ENCODE results near the gene NNT.
"Not testable (repeated sequence)": the region's sequence is repeated elsewhere in the genome, so short reads cannot be mapped to it uniquely, and the experiment has no call there.

Gene NNT

GRCh38 chr5:43602461-43603343 is at the start of gene NNT:
Gene NNT, plus strand, starts transcription at chr5:43603180. Its CDS starts 6,016 bp downstream, at chr5:43609196.
- in situ Hi-C loops (cut with HindIII; ENCODE audit: low sequenced_read_pairs), result no loop called here

DNA sequence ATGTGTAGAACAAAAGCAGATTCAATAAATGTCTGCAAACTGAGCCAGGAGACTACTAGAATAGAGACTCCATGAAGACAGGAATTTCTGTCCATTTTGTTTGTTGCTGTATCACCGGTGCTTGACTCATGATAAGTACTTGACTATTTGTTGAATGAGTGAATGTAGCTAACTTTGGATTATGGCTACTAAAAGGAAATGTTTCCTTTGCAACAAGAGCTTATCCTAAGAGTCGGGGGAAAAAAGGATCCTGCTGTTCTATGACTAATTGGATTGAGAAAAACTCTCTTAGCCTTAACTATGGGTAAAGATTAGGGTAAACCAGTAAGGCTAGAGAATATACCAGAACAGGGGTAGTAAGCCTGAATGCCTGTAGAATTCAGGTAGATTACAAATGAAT is 49.6 kb upstream of the NNT start:
- in situ Hi-C loops (cut with HindIII; ENCODE audit: low sequenced_read_pairs), result no loop called here

DNA sequence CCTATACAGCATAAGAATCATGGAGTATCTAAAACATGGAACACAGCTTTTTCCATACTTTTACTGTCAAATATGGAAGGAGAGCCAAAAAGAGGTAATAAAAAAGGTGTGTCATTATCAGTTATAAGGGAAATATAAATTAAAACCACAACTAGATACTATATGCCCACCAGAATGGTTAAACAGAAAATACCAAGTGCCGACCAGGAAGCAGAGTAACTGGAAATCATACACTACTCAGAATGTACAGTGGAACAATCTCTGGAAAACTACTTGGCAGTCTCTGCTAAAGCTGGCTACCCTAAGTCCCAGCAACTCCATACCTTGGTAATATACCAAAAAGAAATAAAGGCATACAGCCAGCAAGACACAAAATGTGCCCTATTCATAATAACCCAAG is 48.5 kb upstream of the NNT start:
- in situ Hi-C loops (cut with HindIII; ENCODE audit: low sequenced_read_pairs), result no loop called here

DNA sequence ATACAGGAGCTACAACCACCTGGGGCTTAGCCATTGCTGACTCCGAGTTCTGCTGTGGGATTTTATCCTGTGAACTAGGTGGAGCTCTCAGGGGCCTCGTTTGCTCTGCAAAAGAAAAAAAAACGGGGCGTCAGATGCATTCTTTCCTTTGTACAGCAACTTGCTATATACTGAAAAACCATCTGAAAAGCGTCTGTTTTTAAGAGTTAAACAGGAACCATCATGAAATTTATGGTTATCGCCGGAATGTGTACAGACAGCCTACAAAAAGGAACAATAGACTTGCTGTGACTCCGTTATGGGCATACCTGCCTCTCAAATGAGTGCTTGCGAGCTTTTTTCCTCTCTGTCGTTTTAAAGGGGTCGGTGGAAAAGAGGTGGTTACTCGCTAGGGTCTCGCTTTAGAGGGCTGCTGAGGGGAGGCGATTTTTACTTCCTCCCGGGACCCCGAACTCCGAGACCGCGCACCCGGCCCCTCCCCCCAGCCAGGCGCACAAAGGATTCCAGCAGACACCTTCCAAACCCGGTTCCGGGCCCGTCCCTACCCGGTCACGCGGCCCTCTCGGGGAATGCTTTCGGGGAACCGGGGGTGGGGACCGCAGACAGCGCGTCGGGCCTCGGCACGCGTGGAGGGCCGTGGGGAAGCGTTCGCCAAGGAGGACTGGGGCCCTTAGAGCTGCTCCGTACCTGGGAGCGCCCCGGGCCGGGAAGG is 46.9 kb upstream of the NNT start:
- in situ Hi-C loops (cut with HindIII; ENCODE audit: low sequenced_read_pairs), result no loop called here

GRCh38 chr5:43556607-43556856 is 46.4 kb upstream of the NNT start:
- in situ Hi-C loops (cut with HindIII; ENCODE audit: low sequenced_read_pairs), result not testable (repeated sequence)

GRCh38 chr5:43556857-43557542 is 46.0 kb upstream of the NNT start, which contains the start of gene PAIP1:
Gene PAIP1, minus strand, starts transcription at chr5:43557077. Its CDS starts 231 bp downstream, at chr5:43556846.
- in situ Hi-C loops (cut with HindIII; ENCODE audit: low sequenced_read_pairs), result no loop called here

DNA sequence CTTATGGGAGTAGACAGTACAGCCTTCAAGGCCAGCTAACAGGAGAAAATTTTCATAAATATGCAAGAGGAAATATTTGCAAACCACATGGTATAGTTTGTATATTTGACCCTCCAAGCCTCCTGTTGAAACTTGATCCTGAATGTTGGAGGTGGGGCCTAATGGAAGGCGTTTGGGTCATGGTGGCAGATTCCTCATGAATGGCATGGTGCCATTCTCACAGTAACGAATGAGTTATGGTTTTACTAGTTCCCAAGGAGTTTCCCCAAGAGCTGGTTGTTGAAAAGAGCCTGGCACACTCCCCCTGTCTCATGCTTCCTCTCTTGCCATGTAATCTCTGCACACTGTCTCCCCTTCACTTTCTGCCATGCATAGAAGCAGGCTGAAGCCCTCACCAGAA is 42.9 kb upstream of the NNT start:
- in situ Hi-C loops (cut with HindIII; ENCODE audit: low sequenced_read_pairs), result no loop called here

- in situ Hi-C loops (cut with HindIII; ENCODE audit: low sequenced_read_pairs), result no loop called here
These were observed 41.6 kb upstream of the NNT start for GRCh38 chr5:43561356-43561755.

- in situ Hi-C loops (cut with HindIII; ENCODE audit: low sequenced_read_pairs), result no loop called here
These were observed 39.7 kb upstream of the NNT start for GRCh38 chr5:43563321-43563720.

DNA sequence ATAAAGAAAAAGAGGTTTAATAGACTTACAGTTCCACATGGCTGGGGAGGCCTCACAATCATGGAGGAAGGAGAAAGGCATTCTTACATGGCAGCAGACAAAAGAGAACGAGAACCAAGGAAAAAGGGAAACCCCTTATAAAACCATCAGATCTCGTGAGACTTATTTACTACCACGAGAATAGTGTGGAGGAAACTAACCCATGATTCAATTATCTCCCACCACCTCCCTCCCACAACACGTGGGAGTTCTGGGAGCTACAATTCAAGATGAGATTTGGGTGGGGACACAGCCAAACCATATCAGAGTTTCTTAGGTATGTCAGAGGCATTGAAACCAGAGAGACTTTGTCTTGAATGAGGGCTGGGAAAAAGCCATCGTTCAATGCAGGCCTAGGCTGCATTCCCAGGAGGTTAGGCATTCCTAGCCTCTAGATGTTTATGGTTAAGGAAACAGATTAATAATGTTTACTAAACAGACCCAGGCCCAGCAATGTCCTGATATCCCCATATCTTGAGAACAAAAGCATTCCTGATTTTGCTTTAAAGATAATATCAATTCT is 38.6 kb upstream of the NNT start:
- in situ Hi-C loops (cut with HindIII; ENCODE audit: low sequenced_read_pairs), result no loop called here

GRCh38 chr5:43565043-43565442 is 37.9 kb upstream of the NNT start:
- in situ Hi-C loops (cut with HindIII; ENCODE audit: low sequenced_read_pairs), result no loop called here

DNA sequence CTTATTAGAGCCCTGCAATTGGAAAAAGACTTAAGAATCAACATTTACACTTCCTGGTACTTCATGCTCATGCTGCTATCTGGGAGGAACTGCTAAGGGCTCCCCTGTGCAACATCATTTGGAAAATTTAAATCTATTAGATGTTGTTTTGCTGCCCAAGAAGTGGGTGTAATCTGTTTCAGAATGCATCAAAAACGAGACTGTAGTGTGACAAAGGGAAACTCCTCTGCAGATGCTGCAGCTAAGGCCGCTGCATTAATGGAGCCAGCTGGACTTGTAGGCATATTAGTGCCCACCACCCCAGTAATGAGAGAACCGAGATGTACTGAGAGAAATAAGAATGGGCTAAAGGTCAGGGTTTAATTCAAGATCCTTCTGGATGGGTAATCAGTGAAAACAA is 35.0 kb upstream of the NNT start:
- in situ Hi-C loops (cut with HindIII; ENCODE audit: low sequenced_read_pairs), result no loop called here

- in situ Hi-C loops (cut with HindIII; ENCODE audit: low sequenced_read_pairs), result no loop called here
These were observed 33.7 kb upstream of the NNT start for GRCh38 chr5:43569236-43569746.

DNA sequence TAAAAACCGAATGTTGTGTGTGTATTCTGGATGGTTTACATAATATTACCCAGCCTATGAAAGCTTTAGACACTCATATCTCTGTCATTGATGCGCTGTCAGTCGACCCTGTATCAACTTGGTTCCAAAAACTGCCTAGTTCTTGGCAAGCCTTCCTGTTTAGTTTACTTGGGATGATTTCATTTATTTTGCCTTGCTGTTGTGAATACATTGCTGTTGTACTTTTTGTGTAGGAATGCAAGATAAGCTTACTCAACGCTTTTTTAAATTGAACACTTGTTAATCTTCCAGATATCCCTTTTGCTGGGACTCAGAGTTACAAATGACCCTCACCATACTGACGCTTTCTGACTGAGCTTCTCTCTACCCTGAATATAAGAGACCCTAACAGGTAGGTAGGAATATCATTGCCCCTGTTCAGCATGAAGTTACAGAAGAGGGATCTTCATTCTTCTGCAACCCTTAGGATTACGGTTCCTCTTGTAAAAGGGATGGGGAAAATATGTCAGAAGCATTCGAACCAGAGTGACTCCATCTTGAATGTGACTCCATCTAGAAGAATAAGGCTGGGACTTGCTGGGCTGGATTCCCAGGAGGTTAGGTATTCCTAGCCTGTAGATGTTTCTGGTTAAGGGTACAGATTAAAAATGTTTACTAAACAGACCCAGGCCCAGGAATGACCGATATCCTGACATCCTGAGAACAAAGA is 32.4 kb upstream of the NNT start:
- in situ Hi-C loops (cut with HindIII; ENCODE audit: low sequenced_read_pairs), result no loop called here

DNA sequence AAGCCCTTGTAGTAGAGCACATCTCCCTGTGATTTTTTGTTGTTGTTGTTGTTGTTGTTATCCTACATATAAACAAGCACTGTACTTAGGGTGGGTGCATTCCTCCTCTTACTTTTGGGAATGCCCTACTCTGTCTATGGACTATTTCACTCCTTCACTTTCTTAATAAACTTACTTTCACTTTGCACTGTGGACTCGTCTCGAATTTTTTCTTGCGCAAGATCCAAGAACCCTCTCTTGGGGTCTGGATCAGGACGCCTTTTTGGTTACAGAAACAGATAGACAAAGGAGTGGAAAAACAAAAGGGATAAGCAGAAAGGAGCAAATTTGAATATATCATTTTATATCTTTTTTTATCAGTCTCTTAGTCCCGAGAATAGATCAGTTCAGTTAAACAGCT is 31.7 kb upstream of the NNT start:
- in situ Hi-C loops (cut with HindIII; ENCODE audit: low sequenced_read_pairs), result no loop called here

DNA sequence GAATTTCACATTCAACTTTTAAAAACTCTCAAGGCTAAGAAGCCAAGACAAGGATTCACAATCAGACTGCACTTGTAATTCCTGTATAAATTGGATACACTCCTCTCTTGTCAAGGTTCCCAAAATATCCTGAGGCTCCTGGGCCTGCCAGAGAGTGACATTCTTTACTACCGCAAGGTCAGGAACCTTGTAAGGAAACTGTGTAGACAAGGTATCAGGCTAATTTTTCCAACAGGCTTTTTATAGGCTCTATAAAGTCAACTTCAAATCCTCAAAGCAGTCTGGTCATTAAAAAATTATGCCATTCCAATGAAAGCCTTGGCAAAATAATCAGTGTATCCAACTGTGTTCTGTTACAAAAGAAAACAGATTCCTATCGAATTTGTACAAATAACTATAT is 30.6 kb upstream of the NNT start:
- in situ Hi-C loops (cut with HindIII; ENCODE audit: low sequenced_read_pairs), result no loop called here

- in situ Hi-C loops (cut with HindIII; ENCODE audit: low sequenced_read_pairs), result no loop called here
These were observed 29.9 kb upstream of the NNT start for GRCh38 chr5:43573058-43573457.

DNA sequence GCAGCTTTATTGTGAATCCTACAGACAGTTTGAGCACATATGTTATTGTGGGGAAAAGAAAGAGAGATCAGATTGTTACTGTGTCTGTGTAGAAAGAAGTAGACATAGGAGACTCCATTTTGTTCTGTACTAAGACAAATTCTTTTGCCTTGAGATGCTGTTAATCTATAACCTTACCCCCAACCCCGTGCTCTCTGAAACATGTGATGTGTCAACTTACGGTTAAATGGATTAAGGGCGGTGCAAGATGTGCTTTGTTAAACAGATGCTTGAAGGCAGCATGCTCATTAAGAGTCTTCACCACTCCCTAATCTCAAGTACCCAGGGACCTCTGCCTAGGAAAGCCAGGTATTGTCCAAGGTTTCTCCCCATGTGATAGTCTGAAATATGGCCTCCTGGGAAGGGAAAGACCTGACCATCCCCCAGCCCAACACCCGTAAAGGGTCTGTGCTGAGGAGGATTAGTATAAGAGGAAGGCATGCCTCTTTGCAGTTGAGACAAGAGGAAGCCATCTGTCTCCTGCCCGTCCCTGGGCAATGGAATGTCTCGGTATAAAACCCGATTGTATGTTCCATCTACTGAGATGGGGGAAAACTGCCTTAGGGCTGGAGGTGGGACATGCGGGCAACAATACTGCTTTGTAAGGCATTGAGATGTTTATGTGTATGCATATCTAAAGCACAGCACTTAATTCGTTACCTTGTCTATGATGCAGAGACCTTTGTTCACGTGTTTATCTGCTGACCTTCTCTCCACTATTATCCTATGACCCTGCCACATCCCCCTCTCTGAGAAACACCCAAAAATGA is 22.4 kb upstream of the NNT start:
- in situ Hi-C loops (cut with HindIII; ENCODE audit: low sequenced_read_pairs), result not testable (repeated sequence)

- in situ Hi-C loops (cut with HindIII; ENCODE audit: low sequenced_read_pairs), result no loop called here
These were observed 21.6 kb upstream of the NNT start for GRCh38 chr5:43581398-43581797.

All from endothelial cell of hepatic sinusoid (primary cell).